Activated naive CD8-positive, alpha-beta T cell treated with anti-CD3 and anti-CD28 coated beads, Interleukin-2, amount 10 ng/mL, durations not matched to agents 7 days and 5 days (primary cell): Measurements from ENCODE around the gene GRIK5. TPM values are rescaled to one million over a fixed set of nuclear protein-coding genes. Genes with fewer than 3 reads are reported as not detected.

ENCODE experiments used
- ATAC-seq: fragments of 150-1000 bp; cut with Tn5 transposase; one replicate; pipeline ENCODE4 v1.10.0; 2021; ENCODE audit warnings: low read depth, moderate library complexity
- POLR2A ChIA-PET: fragments of 350-600 bp; sonication (Branson Sonifier 250); formaldehyde crosslinking; loops from one replicate; lab custom pipeline; 2021; ENCODE audit warnings: antibody characterized with exemption; lab: Charles Lee
- DNase-seq: peaks from one replicate; pipeline ENCODE4 v3.0.0; 2021
- H3K27ac Mint-ChIP-seq: one replicate; pipeline ENCODE4 v1.8.0; 2022; ENCODE audit warnings: mild to moderate bottlenecking, mixed read lengths
- H3K27me3 Mint-ChIP-seq: one replicate; pipeline ENCODE4 v1.8.0; 2022; ENCODE audit warnings: mild to moderate bottlenecking, moderate library complexity, mixed read lengths
- H3K36me3 Mint-ChIP-seq: one replicate; pipeline ENCODE4 v1.8.0; 2021; ENCODE audit warnings: mild to moderate bottlenecking, mixed read lengths
- H3K4me1 Mint-ChIP-seq: one replicate; pipeline ENCODE4 v1.8.0; 2021; ENCODE audit warnings: mixed read lengths
- H3K4me3 Mint-ChIP-seq: one replicate; pipeline ENCODE4 v1.8.0; 2022; ENCODE audit warnings: mild to moderate bottlenecking, moderate library complexity, mixed read lengths
- H3K9me3 Mint-ChIP-seq: one replicate; pipeline ENCODE4 v1.8.0; 2021; ENCODE audit warnings: mixed read lengths
- total RNA-seq, 2 experiments: library from RNA; stranded (reverse); gene quantifications; one replicate each; pipeline ENCODE4 v1.2.3, GENCODE V29; 2021

The GRIK5 gene
- total RNA-seq, 2 experiments from 2014 or later: 0.44 to 0.79 TPM

GRCh38 chr19:42065511-42065910, 4.5 kb downstream of the GRIK5 start:
- H3K9me3 Mint-ChIP-seq: no peaks in the 10 kb centered on the region
- no peak for ATAC-seq
- H3K27ac Mint-ChIP-seq: no peak overlapping the region
- no peak for DNase-seq
- H3K36me3 Mint-ChIP-seq: no peaks in the 10 kb centered on the region
- POLR2A ChIA-PET: no interaction called here
- peaks cover 5% of the 10 kb centered on the region for H3K27me3 Mint-ChIP-seq
- H3K4me3 Mint-ChIP-seq: no peak overlapping the region
- no peaks in the 10 kb centered on the region for H3K4me1 Mint-ChIP-seq

- no peaks in the 10 kb centered on the region for H3K9me3 Mint-ChIP-seq
- ATAC-seq: no peak
- H3K36me3 Mint-ChIP-seq: no peaks in the 10 kb centered on the region
- no peak for DNase-seq
- no peak overlapping the region for H3K27ac Mint-ChIP-seq
- H3K4me1 Mint-ChIP-seq: no peaks in the 10 kb centered on the region
- POLR2A ChIA-PET: no interaction called here
- no peak overlapping the region for H3K4me3 Mint-ChIP-seq
- H3K27me3 Mint-ChIP-seq: peaks cover 6% of the 10 kb centered on the region
Measured at GRCh38 chr19:42065051-42065450, 5.0 kb downstream of the GRIK5 start.

GRCh38 chr19:42064432-42064831, 5.6 kb downstream of the GRIK5 start:
- POLR2A ChIA-PET: no interaction called here
- H3K4me1 Mint-ChIP-seq: no peaks in the 10 kb centered on the region
- H3K9me3 Mint-ChIP-seq: no peaks in the 10 kb centered on the region
- ATAC-seq: no peak
- DNase-seq: no peak
- no peak overlapping the region for H3K27ac Mint-ChIP-seq
- no peak overlapping the region for H3K4me3 Mint-ChIP-seq
- H3K27me3 Mint-ChIP-seq: peaks cover 4% of the 10 kb centered on the region
- H3K36me3 Mint-ChIP-seq: no peaks in the 10 kb centered on the region

- Mint-ChIP-seq H3K4me1 (no peaks in the 10 kb centered on the region), H3K36me3 (no peaks in the 10 kb centered on the region), H3K27ac (no peak overlapping the region), H3K9me3 (no peaks in the 10 kb centered on the region), H3K4me3 (no peak overlapping the region), H3K27me3 (peaks cover 8% of the 10 kb centered on the region)
- DNase-seq (no peak), ATAC-seq (no peak)
- POLR2A ChIA-PET: no interaction called here
Measured at GRCh38 chr19:42062381-42062780, 7.6 kb downstream of the GRIK5 start.

GRCh38 chr19:42060117-42060516, 9.9 kb downstream of the GRIK5 start:
- Mint-ChIP-seq H3K9me3 (no peaks in the 10 kb centered on the region), H3K4me3 (no peak overlapping the region), H3K4me1 (no peaks in the 10 kb centered on the region), H3K27me3 (peaks cover 8% of the 10 kb centered on the region), H3K27ac (peak overlapping the region; percentile 6), H3K36me3 (no peaks in the 10 kb centered on the region)
- DNase-seq: no peak
- POLR2A ChIA-PET: no interaction called here
- no peak for ATAC-seq

- H3K4me3 Mint-ChIP-seq: no peak overlapping the region
- no peaks in the 10 kb centered on the region for H3K36me3 Mint-ChIP-seq
- POLR2A ChIA-PET: no interaction called here
- H3K9me3 Mint-ChIP-seq: no peaks in the 10 kb centered on the region
- DNase-seq (no peak), ATAC-seq (no peak)
- peaks cover 8% of the 10 kb centered on the region for H3K27me3 Mint-ChIP-seq
- H3K4me1 Mint-ChIP-seq: no peaks in the 10 kb centered on the region
- H3K27ac Mint-ChIP-seq: no peak overlapping the region
Measured at GRCh38 chr19:42059196-42059595, 10.8 kb downstream of the GRIK5 start.

- DNase-seq (no peak), ATAC-seq (no peak)
- POLR2A ChIA-PET: no interaction called here
- Mint-ChIP-seq H3K27me3 (peaks cover 8% of the 10 kb centered on the region), H3K27ac (no peak overlapping the region), H3K4me1 (no peaks in the 10 kb centered on the region), H3K36me3 (no peaks in the 10 kb centered on the region), H3K4me3 (no peak overlapping the region), H3K9me3 (no peaks in the 10 kb centered on the region)
Measured at GRCh38 chr19:42057846-42058245, 12.2 kb downstream of the GRIK5 start.

GRCh38 chr19:42054205-42054604, 15.8 kb downstream of the GRIK5 start:
- Mint-ChIP-seq H3K4me1 (peaks cover 3% of the 10 kb centered on the region), H3K27ac (no peak overlapping the region), H3K27me3 (peaks cover 5% of the 10 kb centered on the region), H3K36me3 (no peaks in the 10 kb centered on the region), H3K9me3 (no peaks in the 10 kb centered on the region), H3K4me3 (no peak overlapping the region)
- no peak for DNase-seq
- POLR2A ChIA-PET: no interaction called here
- ATAC-seq: no peak

- POLR2A ChIA-PET: no interaction called here
- no peaks in the 10 kb centered on the region for H3K27me3 Mint-ChIP-seq
- H3K4me1 Mint-ChIP-seq: peaks cover 4% of the 10 kb centered on the region
- ATAC-seq: no peak
- no peak for DNase-seq
- no peak overlapping the region for H3K27ac Mint-ChIP-seq
- H3K9me3 Mint-ChIP-seq: no peaks in the 10 kb centered on the region
- H3K36me3 Mint-ChIP-seq: no peaks in the 10 kb centered on the region
- no peak overlapping the region for H3K4me3 Mint-ChIP-seq
Measured at GRCh38 chr19:42053037-42053935, 16.7 kb downstream of the GRIK5 start.

GRCh38 chr19:42052241-42052863, 17.7 kb downstream of the GRIK5 start:
- H3K4me1 Mint-ChIP-seq: peaks cover 4% of the 10 kb centered on the region
- no peak overlapping the region for H3K27ac Mint-ChIP-seq
- POLR2A ChIA-PET: interaction anchor here (1.6 kb wide), 1 partner anchor 168 kb away, joined by 3 read pairs; no protein-coding TSS in a partner anchor
- no peaks in the 10 kb centered on the region for H3K9me3 Mint-ChIP-seq
- no peaks in the 10 kb centered on the region for H3K27me3 Mint-ChIP-seq
- ATAC-seq: no peak
- no peaks in the 10 kb centered on the region for H3K36me3 Mint-ChIP-seq
- DNase-seq: no peak
- no peak overlapping the region for H3K4me3 Mint-ChIP-seq

- ATAC-seq (peak; percentile 38), DNase-seq (no peak)
- Mint-ChIP-seq H3K27me3 (no peaks in the 10 kb centered on the region), H3K36me3 (no peaks in the 10 kb centered on the region), H3K4me3 (no peak overlapping the region), H3K27ac (no peak overlapping the region), H3K4me1 (peaks cover 4% of the 10 kb centered on the region), H3K9me3 (no peaks in the 10 kb centered on the region)
- POLR2A ChIA-PET: interaction anchor here (1.6 kb wide), 1 partner anchor 167 kb away, joined by 3 read pairs; no protein-coding TSS in a partner anchor
Measured at GRCh38 chr19:42051166-42052115, 18.6 kb downstream of the GRIK5 start.

- Mint-ChIP-seq H3K36me3 (no peaks in the 10 kb centered on the region), H3K27ac (peak overlapping the region; percentile 80), H3K4me3 (peak overlapping the region; percentile 66), H3K27me3 (peaks cover 5% of the 10 kb centered on the region), H3K9me3 (no peaks in the 10 kb centered on the region), H3K4me1 (peaks cover 4% of the 10 kb centered on the region)
- POLR2A ChIA-PET: no interaction called here
- no peak for DNase-seq
- peak; percentile 44 for ATAC-seq
Measured at GRCh38 chr19:42048992-42049391, 21.0 kb downstream of the GRIK5 start.

GRCh38 chr19:42045575-42045974, 24.4 kb downstream of the GRIK5 start:
- ATAC-seq (no peak), DNase-seq (no peak)
- Mint-ChIP-seq H3K9me3 (no peaks in the 10 kb centered on the region), H3K36me3 (no peaks in the 10 kb centered on the region), H3K27me3 (peaks cover 9% of the 10 kb centered on the region), H3K27ac (no peak overlapping the region), H3K4me1 (peaks cover 4% of the 10 kb centered on the region), H3K4me3 (no peak overlapping the region)
- POLR2A ChIA-PET: no interaction called here
